DND-41 (cell line): ENCODE data around the gene AFF3.

ENCODE experiments used
- CTCF ChIP-seq: IDR thresholded peaks from 2 replicates; pipeline ENCODE4 v1.5.1; 2012; ENCODE audit warnings: borderline replicate concordance, low read length, moderate library complexity, mild to moderate bottlenecking; ENCODE audit not compliant: poor library complexity, severe bottlenecking; ENCODE audit errors: extremely low read depth
- EZH2 ChIP-seq: IDR thresholded peaks from 3 replicates; pipeline ENCODE4 v1.6.1; 2012; ENCODE audit warnings: borderline replicate concordance, low read depth, mild to moderate bottlenecking, moderate library complexity, low read length, inconsistent platforms; ENCODE audit not compliant: severe bottlenecking

GRCh38 chr2:100008956-100009355 lies 133.4 kb downstream of the AFF3 start:
- TF ChIP-seq EZH2 (no peak), CTCF (no peak)
